Testis (tissue), 5 donors: Measurements from ENCODE around the gene RNASEH2A. TPM values are rescaled to one million over a fixed set of nuclear protein-coding genes. Genes with fewer than 3 reads are reported as not detected.

Source experiments
- DNase-seq: peaks from one replicate; pipeline ENCODE4 v3.0.0-alpha.2; 2019
- H3K27ac ChIP-seq, 2 donors: fragments of 200-600 bp; sonication (generic); one replicate each; pipeline ENCODE4 v1.5.1; 2019
- H3K27me3 ChIP-seq: fragments of 200-600 bp; sonication (generic); one replicate; pipeline ENCODE4 v1.5.1; 2019
- H3K36me3 ChIP-seq: fragments of 200-600 bp; sonication (generic); one replicate; pipeline ENCODE4 v1.5.1; 2017; ENCODE audit warnings: low read depth; ENCODE audit errors: missing control alignments
- H3K4me1 ChIP-seq: fragments of 200-600 bp; sonication (generic); one replicate; pipeline ENCODE4 v1.5.1; 2019
- H3K4me3 ChIP-seq, 2 donors: fragments of 200-600 bp; sonication (generic); one replicate each; pipeline ENCODE4 v1.5.1; 2017 to 2019
- H3K9me3 ChIP-seq: fragments of 200-600 bp; sonication (generic); one replicate; pipeline ENCODE4 v1.5.1; 2017
- CTCF ChIP-seq, 3 experiments: fragments of 450-650 bp in 2 of 3; fragments of 200-600 bp in 1 of 3; sonication (generic) in 1 of 3; IDR thresholded peaks; one replicate each; pipeline ENCODE4 v1.5.1; 2016 to 2019; ENCODE audit warnings: antibody characterized with exemption in 3 of 3, mild to moderate bottlenecking in 2 of 3, moderate library complexity in 1 of 3
- POLR2A ChIP-seq: fragments of 450-650 bp; IDR thresholded peaks from one replicate; pipeline ENCODE4 v1.6.1; 2017; ENCODE audit warnings: antibody characterized with exemption, mild to moderate bottlenecking, moderate library complexity
- WGBS, 2 donors: methylation state at CpG; one replicate each; pipeline ENCODE4 v1.1.5; 2018; 5-methylcytosine and 5-hydroxymethylcytosine counted together
- intact Hi-C: fragments of 100-400 bp; cut with DNase I; formaldehyde crosslinking; loops from one replicate; pipeline ENCODE4 v1.15.1; 2023; ENCODE audit warnings: low total_unique reads
- long read RNA-seq, 2 donors: transcript quantifications; one replicate each; lab custom pipeline, GENCODE V29; 2026
- polyA plus RNA-seq: library from polyadenylated mRNA; stranded (reverse); fragments of 350-450 nt; fragmentation: Illumina TruSeq; extraction: RNeasy Lipid Tissue Mini Kit (QIAGEN cat#74804); gene quantifications from one replicate; pipeline ENCODE4 v1.2.3, GENCODE V29; 2014; ENCODE audit warnings: low read depth, low replicate concordance; ENCODE audit not compliant: insufficient read depth
- total RNA-seq, 2 donors: library from RNA; depleted of rRNA; stranded (reverse); fragments of >200 nt; gene quantifications; one replicate each; pipeline ENCODE4 v1.2.3, GENCODE V29; 2016

RNASEH2A gene
- total RNA-seq = 10 to 100 TPM; 15.7 to 18.6 TPM
- 14.1 TPM for polyA plus RNA-seq
- long read RNA-seq, donor 1, transcript RNASEH2A-201 (8 exons, 2,753 nt) = major isoform, 28 of 30 reads
- long read RNA-seq, donor 1, partial matches to known transcripts = 0 of 30 reads
- long read RNA-seq, donor 1, other reads (novel, unspliced or antisense) = 0 of 30 reads
- long read RNA-seq, donor 2, transcript RNASEH2A-201 (8 exons, 2,753 nt) = major isoform, 10 of 12 reads
- long read RNA-seq, donor 2, partial matches to known transcripts = 0 of 12 reads
- long read RNA-seq, donor 2, other reads (novel, unspliced or antisense) = 0 of 12 reads

GRCh38 chr19:12806242-12807081, at the start of gene RNASEH2A:
TSS of gene RNASEH2A (plus strand) at chr19:12806584. CDS start at chr19:12806674, 90 bp downstream.
- H3K9me3 ChIP-seq = no peaks in the 10 kb centered on the region
- peak within 1 kb of the TSS; percentile 49 to 70 for H3K4me3 ChIP-seq
- WGBS, 2 donors = 4 to 12% methylated on average over 13 to 66 of the region's 66 CpGs
- TF ChIP-seq CTCF (IDR thresholded peaks at IDR 0.05) = no peak
- no peak for TF ChIP-seq POLR2A
- intact Hi-C loops = no loop called here
- H3K27ac ChIP-seq = no peak within 1 kb of the TSS
- no peaks in the 10 kb centered on the region for H3K36me3 ChIP-seq
- DNase-seq = peak; percentile 94
- H3K4me1 ChIP-seq = peaks cover 7% of the 10 kb centered on the region
- H3K27me3 ChIP-seq = no peaks in the 10 kb centered on the region

- Histone ChIP-seq H3K4me3 (peak overlapping the region; percentile 33 to 50), H3K36me3 (no peaks in the 10 kb centered on the region), H3K4me1 (peaks cover 2% of the 10 kb centered on the region), H3K9me3 (no peaks in the 10 kb centered on the region), H3K27ac (no peak overlapping the region), H3K27me3 (no peaks in the 10 kb centered on the region)
- 7 to 10% methylated on average over 25 to 53 of the region's 60 CpGs for WGBS, 2 donors
- DNase-seq = peak; percentile 80
- intact Hi-C loops = no loop called here
- TF ChIP-seq CTCF (IDR thresholded peaks at IDR 0.05) (peak; percentile 74 to 94 (median 89)), POLR2A (no peak)
Observed at GRCh38 chr19:12757544-12758274, 48.7 kb upstream of the RNASEH2A start.

- TF ChIP-seq POLR2A (no peak), CTCF (IDR thresholded peaks at IDR 0.05) (no peak)
- intact Hi-C loops = no loop called here
- Histone ChIP-seq H3K27me3 (no peaks in the 10 kb centered on the region), H3K4me1 (peaks cover 2% of the 10 kb centered on the region), H3K27ac (no peak overlapping the region), H3K4me3 (no peak overlapping the region), H3K36me3 (no peaks in the 10 kb centered on the region), H3K9me3 (no peaks in the 10 kb centered on the region)
- 94 to 95% methylated on average over 6 of the region's 6 CpGs for WGBS, 2 donors
- DNase-seq = no peak
Observed at GRCh38 chr19:12759686-12760085, 46.7 kb upstream of the RNASEH2A start.

- TF ChIP-seq CTCF (IDR thresholded peaks at IDR 0.05) = no peak
- no peak for TF ChIP-seq POLR2A
- Histone ChIP-seq H3K4me1 (no peaks in the 10 kb centered on the region), H3K4me3 (no peak overlapping the region), H3K27me3 (no peaks in the 10 kb centered on the region), H3K9me3 (no peaks in the 10 kb centered on the region), H3K36me3 (no peaks in the 10 kb centered on the region), H3K27ac (no peak overlapping the region)
- DNase-seq = no peak
- intact Hi-C loops = no loop called here
- 93 to 98% methylated on average over 9 to 11 of the region's 11 CpGs for WGBS, 2 donors
Observed at GRCh38 chr19:12763100-12763499, 43.3 kb upstream of the RNASEH2A start.
